Right cardiac atrium (tissue), 5 donors: ENCODE results near the gene MGLL. TPM values are rescaled to one million over a fixed set of nuclear protein-coding genes. Genes with fewer than 3 reads are reported as not detected.

ENCODE experiments used
- ATAC-seq, 2 donors: fragments of 200-7000 bp; cut with Tn5 transposase; one replicate each; pipeline versions ENCODE4 v1.8.0 to v1.9.1; 2020; ENCODE audit warnings: moderate library complexity in 2 of 2, mild to moderate bottlenecking in 1 of 2
- DNase-seq, 3 donors: peaks; one replicate each; pipeline ENCODE4 v3.0.0-alpha.2; 2020
- H3K27ac ChIP-seq: one replicate; pipeline ENCODE4 v1.5.1; 2013; ENCODE audit warnings: mild to moderate bottlenecking, low read length, control low read depth, moderate library complexity
- H3K27me3 ChIP-seq: one replicate; pipeline ENCODE4 v1.6.1; 2013; ENCODE audit not compliant: control insufficient read depth, insufficient read depth
- H3K4me1 ChIP-seq: one replicate; pipeline ENCODE4 v1.6.1; 2013; ENCODE audit warnings: low read length; ENCODE audit not compliant: control insufficient read depth, insufficient read depth
- H3K4me3 ChIP-seq: one replicate; pipeline ENCODE4 v1.5.1; 2013; ENCODE audit warnings: low read length, control low read depth
- H3K9me3 ChIP-seq: one replicate; pipeline ENCODE4 v1.6.1; 2013; ENCODE audit warnings: low read length; ENCODE audit not compliant: control insufficient read depth
- WGBS: extraction: QIAGEN DNeasy Blood & Tissue Kit; methylation state at CpG from one replicate; pipeline ENCODE4 v1.1.7; 2013; 5-methylcytosine and 5-hydroxymethylcytosine counted together
- intact Hi-C, 4 donors: fragments of 100-400 bp; cut with DNase I; formaldehyde crosslinking; loops; one replicate each; pipeline versions ENCODE4 v1.11.0 to v1.14.0; 2022 to 2023
- polyA plus RNA-seq: library from polyadenylated mRNA; stranded (reverse); fragments of 200-250 nt; gene quantifications from one replicate; pipeline ENCODE4 v1.2.3, GENCODE V29; 2013
- total RNA-seq, 4 donors: library from RNA; stranded (reverse); fragmentation: NEBNext Ultra II Directional; extraction: Animal tissue kit (Norgen Biotek cat#: 25700); gene quantifications; one replicate each; pipeline ENCODE4 v1.2.1, GENCODE V29; 2021
- donor health status: healthy with polysubstance abuse.
- donor health status: DM: no; HTN: yes; CAD: no.
- donor health status: DM: no; HTN: no; CAD: no.
- donor health status: DM: no; HTN: yes; CAD: no; lungs with severe emphysema.
- donor health status: DM: yes; HTN: yes; CAD: no.

MGLL gene
- total and polyA plus RNA-seq, 5 donors, result 52.2 to 80.4 (median 64.9) TPM

DNA sequence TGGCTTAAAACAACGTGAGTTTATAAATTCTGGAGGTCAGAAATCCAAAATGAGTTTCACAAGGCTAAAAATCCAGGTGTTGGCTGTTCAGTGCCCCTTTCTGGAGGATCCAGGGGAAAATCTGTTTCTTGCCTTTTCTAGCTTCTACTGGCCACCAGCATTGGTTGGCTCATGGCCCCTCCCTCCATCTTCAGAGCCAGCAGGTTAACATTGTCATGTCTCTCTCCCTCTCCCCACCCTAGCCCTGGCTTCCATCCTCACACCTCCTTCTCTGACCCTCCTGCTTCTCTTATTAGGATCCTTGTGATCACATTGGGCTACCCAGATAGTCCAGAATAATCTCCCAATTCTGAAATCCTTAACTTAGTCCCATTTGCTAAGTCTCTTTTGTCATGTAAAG lies 32.9 kb upstream of the MGLL start:
- WGBS, result 88% methylated on average over 1 of the region's 1 CpG
- DNase-seq (no peak), ATAC-seq (no peak)
- Histone ChIP-seq H3K27me3 (no peaks in the 10 kb centered on the region), H3K4me3 (no peak overlapping the region), H3K27ac (no peak overlapping the region), H3K4me1 (no peaks in the 10 kb centered on the region), H3K9me3 (no peaks in the 10 kb centered on the region)
- intact Hi-C loops, result no loop called here

DNA sequence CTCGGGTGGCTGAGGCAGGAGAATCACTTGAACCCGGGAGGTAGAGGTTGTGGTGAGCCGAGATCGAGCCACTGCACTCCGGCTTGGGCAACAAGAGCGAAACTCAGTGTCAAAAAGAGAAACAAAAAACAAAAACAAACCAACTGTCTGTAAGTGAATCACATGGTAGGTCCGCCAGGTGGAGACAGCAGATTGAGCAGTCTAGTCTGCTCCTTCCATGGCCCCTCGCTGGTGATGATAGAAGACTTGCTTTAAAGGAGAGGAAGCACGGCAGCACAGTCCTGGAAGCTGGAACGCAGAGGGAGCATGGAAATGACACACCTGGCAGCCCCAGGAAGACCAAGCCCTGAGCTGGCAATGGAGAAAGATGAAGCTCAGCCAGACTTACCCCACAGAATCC lies 31.4 kb upstream of the MGLL start:
- Histone ChIP-seq H3K27me3 (no peaks in the 10 kb centered on the region), H3K4me3 (no peak overlapping the region), H3K27ac (no peak overlapping the region), H3K4me1 (no peaks in the 10 kb centered on the region), H3K9me3 (no peaks in the 10 kb centered on the region)
- intact Hi-C loops, result no loop called here
- ATAC-seq (no peak), DNase-seq (no peak)
- WGBS, result 85% methylated on average over 10 of the region's 10 CpGs

GRCh38 chr3:127851899-127852298 lies 29.6 kb upstream of the MGLL start:
- Histone ChIP-seq H3K27ac (no peak overlapping the region), H3K4me3 (no peak overlapping the region), H3K4me1 (no peaks in the 10 kb centered on the region), H3K9me3 (no peaks in the 10 kb centered on the region), H3K27me3 (no peaks in the 10 kb centered on the region)
- ATAC-seq (no peak), DNase-seq (no peak)
- intact Hi-C loops, result no loop called here
- WGBS, result 79% methylated on average over 9 of the region's 9 CpGs

GRCh38 chr3:127849368-127849767 lies 27.1 kb upstream of the MGLL start:
- 91% methylated on average over 5 of the region's 5 CpGs for WGBS
- no peak overlapping the region for H3K27ac ChIP-seq
- intact Hi-C loops, result no loop called here
- H3K4me3 ChIP-seq, result no peak overlapping the region
- H3K9me3 ChIP-seq, result no peaks in the 10 kb centered on the region
- DNase-seq (no peak), ATAC-seq (no peak)
- H3K27me3 ChIP-seq, result no peaks in the 10 kb centered on the region
- no peaks in the 10 kb centered on the region for H3K4me1 ChIP-seq

DNA sequence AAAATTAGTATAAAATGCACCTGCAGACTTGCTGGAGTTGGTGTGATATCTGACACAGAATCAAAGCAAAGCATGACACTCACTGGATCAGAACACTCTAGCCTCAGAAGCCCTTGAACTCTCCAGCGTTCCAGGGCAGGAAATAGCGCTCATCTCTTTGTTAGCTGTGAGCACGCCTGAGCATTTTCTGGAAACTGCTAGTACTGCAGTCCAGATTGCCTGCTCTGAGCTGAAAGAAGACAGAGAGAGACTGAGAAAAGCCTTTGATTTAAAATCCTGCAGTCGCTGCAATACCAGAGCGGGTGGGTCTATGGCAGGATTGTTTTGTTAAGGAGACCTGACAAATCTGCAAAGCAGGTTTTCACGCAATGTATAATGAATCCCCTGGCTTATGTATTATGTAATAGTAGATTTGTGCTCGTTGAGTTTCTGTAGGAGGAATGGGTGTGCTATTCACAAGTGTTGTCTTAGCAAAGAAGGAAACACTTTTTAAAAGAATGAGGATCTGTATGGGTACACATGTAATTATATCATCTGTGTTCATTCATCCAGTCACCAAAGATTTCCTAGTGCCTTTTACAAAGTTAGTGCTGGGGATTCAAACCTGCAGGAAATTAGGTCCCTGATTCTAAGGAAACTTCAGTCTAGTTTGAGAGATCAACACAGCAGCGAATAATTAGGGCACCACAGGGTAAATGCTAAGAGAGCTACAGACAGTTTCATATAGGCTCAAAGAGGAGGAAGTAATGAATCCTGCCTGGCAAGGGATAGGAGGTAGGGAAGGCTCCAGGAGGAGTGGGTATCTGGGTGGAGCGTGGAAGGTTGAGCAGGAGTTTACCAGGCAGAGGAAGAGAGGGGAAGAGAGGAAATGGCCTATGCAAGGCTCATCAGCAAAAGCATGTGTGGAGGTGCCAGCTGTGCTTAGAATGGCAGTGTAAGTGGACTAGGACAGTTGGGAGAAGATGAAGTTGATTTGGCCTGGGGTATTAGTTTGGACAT lies 26.1 kb upstream of the MGLL start:
- Histone ChIP-seq H3K27me3 (no peaks in the 10 kb centered on the region), H3K4me1 (no peaks in the 10 kb centered on the region), H3K27ac (no peak overlapping the region), H3K4me3 (no peak overlapping the region), H3K9me3 (no peaks in the 10 kb centered on the region)
- WGBS, result 54% methylated on average over 9 of the region's 9 CpGs
- no peak for DNase-seq
- intact Hi-C loops, result no loop called here
- ATAC-seq, result peak; percentile 59 to 68

DNA sequence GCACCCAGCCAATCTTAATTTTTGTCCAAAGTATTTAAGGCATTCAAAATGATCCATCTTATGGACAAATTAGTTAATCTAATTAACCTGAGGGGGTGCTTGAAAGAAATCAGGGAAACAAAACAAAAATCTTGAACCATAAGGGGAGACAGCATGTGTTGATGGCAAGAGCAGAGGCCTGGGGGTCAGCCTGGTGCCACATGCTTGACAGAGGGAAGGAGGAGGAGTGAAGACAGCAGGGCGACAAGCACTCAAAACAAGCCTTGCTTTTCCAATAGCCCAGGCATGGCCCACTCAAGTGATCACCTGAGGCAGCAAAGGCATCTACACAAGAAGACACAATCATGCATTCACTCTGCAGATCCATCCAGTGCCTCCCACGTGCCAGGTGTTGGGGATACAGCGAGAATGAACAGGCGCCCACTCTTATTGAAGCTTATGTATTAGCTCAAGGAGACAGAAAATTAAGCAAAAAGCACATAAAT lies 25.0 kb upstream of the MGLL start:
- no peaks in the 10 kb centered on the region for H3K4me1 ChIP-seq
- no peaks in the 10 kb centered on the region for H3K27me3 ChIP-seq
- intact Hi-C loops, result no loop called here
- 95% methylated on average over 4 of the region's 4 CpGs for WGBS
- H3K27ac ChIP-seq, result no peak overlapping the region
- no peak overlapping the region for H3K4me3 ChIP-seq
- no peak for ATAC-seq
- DNase-seq, result no peak
- H3K9me3 ChIP-seq, result no peaks in the 10 kb centered on the region

- no peak for DNase-seq
- Histone ChIP-seq H3K27me3 (no peaks in the 10 kb centered on the region), H3K4me1 (no peaks in the 10 kb centered on the region), H3K9me3 (no peaks in the 10 kb centered on the region), H3K27ac (no peak overlapping the region), H3K4me3 (no peak overlapping the region)
- ATAC-seq, result no peak
- WGBS, result 62% methylated on average over 1 of the region's 1 CpG
- intact Hi-C loops, result no loop called here
Observed at GRCh38 chr3:127846576-127846975, 24.3 kb upstream of the MGLL start.

- Histone ChIP-seq H3K27ac (no peak overlapping the region), H3K4me1 (no peaks in the 10 kb centered on the region), H3K27me3 (no peaks in the 10 kb centered on the region), H3K9me3 (no peaks in the 10 kb centered on the region), H3K4me3 (no peak overlapping the region)
- intact Hi-C loops, result no loop called here
- no peak for ATAC-seq
- whole genome bisulfite sequencing, result 90% methylated on average over 6 of the region's 6 CpGs
- DNase-seq, result no peak
Observed at GRCh38 chr3:127844326-127844942, 22.1 kb upstream of the MGLL start.

DNA sequence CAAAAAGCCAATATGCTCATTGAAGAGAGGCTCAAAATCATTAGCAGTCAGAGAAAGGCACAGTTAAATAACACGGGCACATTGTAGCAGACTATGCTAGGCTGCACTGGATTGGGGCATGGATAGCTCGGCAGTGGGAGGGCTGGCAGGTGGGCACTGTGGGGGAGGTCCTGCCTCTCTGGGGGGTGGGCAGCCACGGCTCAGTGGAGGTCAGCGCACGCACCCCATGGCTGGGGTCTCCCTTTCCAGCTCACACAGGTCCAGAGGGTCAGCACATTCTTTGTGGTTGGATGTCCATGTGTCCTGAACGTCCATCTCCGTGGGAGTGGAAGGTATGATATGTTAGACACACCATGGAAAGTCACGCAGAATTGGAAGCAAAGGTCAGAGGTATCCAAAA lies 18.4 kb upstream of the MGLL start:
- intact Hi-C loops, result no loop called here
- Histone ChIP-seq H3K4me3 (no peak overlapping the region), H3K27me3 (no peaks in the 10 kb centered on the region), H3K4me1 (no peaks in the 10 kb centered on the region), H3K9me3 (no peaks in the 10 kb centered on the region), H3K27ac (no peak overlapping the region)
- 83% methylated on average over 8 of the region's 8 CpGs for WGBS
- ATAC-seq, result no peak
- no peak for DNase-seq

DNA sequence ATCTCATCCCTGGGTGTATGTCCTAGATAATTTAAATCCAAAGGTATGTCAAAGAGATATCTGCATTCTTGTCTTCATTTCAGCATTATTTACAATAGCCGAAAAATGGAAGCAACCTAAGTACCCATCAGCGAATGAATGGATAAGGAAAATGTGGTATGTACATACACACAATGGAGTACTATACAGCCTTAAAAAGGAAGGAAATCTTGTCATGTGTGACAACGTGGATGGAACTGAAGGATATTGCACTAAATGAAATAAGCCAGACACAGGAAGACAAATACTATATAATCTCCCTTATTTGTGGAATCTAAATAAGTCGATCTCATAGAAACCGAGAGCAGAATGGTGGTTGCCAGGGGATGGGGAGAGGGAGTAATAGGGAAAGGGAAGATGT lies 16.8 kb upstream of the MGLL start:
- DNase-seq, result no peak
- WGBS, result 93% methylated on average over 5 of the region's 5 CpGs
- Histone ChIP-seq H3K4me3 (no peak overlapping the region), H3K27ac (no peak overlapping the region), H3K4me1 (no peaks in the 10 kb centered on the region), H3K27me3 (no peaks in the 10 kb centered on the region), H3K9me3 (no peaks in the 10 kb centered on the region)
- intact Hi-C loops, result no loop called here
- ATAC-seq, result no peak
